ENCODE measurements around the gene SELENOS. TPM values are rescaled to one million over a fixed set of nuclear protein-coding genes. Genes with fewer than 3 reads are reported as not detected.

Gene SELENOS
- total and polyA plus RNA-seq, 12 donors, result 47.7 to 205 (median 81.6) TPM

- Histone ChIP-seq H3K27me3 (no peaks in the 10 kb centered on the region), H3K27ac (peak overlapping the region in 1 of 5 donors; percentile 45), H3K36me3 (replicated peaks in 1 of 2) (peaks cover 0 to 32% of the 10 kb centered on the region in 2 donors), H3K4me1 (replicated peaks in 1 of 2) (no peaks in the 10 kb centered on the region), H3K4me3 (no peak overlapping the region), H3K9me3 (replicated peaks in 1 of 3) (no peaks in the 10 kb centered on the region)
- 51 to 65% (median 59%) methylated on average over 11 to 18 of the region's 18 CpGs for WGBS, 4 donors
- DNase-seq, result peak in 1 of 7 donors; percentile 24
- intact Hi-C loops (cut with DNase I), result loop anchor here in 1 of 2 donors (10.0 kb wide), 1 partner anchor 153 kb away; no protein-coding TSS in a partner anchor
- TF ChIP-seq POLR2A (IDR thresholded peaks at IDR 0.05) (no peak), CTCF (IDR thresholded peaks at IDR 0.05) (no peak)
These were observed 9.8 kb downstream of the SELENOS start for GRCh38 chr15:101267320-101268104.

GRCh38 chr15:101266787-101267186, 10.5 kb downstream of the SELENOS start:
- no peaks in the 10 kb centered on the region for H3K9me3 ChIP-seq (replicated peaks in 1 of 3)
- H3K27me3 ChIP-seq, result no peaks in the 10 kb centered on the region
- TF ChIP-seq CTCF (IDR thresholded peaks at IDR 0.05) (no peak), POLR2A (IDR thresholded peaks at IDR 0.05) (no peak)
- H3K36me3 ChIP-seq (replicated peaks in 1 of 2), result peaks cover 0 to 25% of the 10 kb centered on the region in 2 donors
- WGBS, 4 donors, result 61 to 69% (median 68%) methylated on average over 9 of the region's 9 CpGs
- H3K4me3 ChIP-seq, result no peak overlapping the region
- intact Hi-C loops (cut with DNase I), result loop anchor here in 1 of 2 donors (10.0 kb wide), 1 partner anchor 152 kb away; no protein-coding TSS in a partner anchor
- peak in 1 of 7 donors; percentile 23 for DNase-seq
- H3K4me1 ChIP-seq (replicated peaks in 1 of 2), result no peaks in the 10 kb centered on the region
- H3K27ac ChIP-seq, result peak overlapping the region in 1 of 5 donors; percentile 45

- H3K4me3 ChIP-seq, result no peak overlapping the region
- no peaks in the 10 kb centered on the region for H3K9me3 ChIP-seq (replicated peaks in 1 of 3)
- H3K27ac ChIP-seq, result no peak overlapping the region
- TF ChIP-seq POLR2A (IDR thresholded peaks at IDR 0.05) (no peak), CTCF (IDR thresholded peaks at IDR 0.05) (no peak)
- intact Hi-C loops (cut with DNase I), result loop anchor here in 1 of 2 donors (10.0 kb wide), 1 partner anchor 151 kb away; no protein-coding TSS in a partner anchor
- H3K36me3 ChIP-seq (replicated peaks in 1 of 2), result peaks cover 0 to 18% of the 10 kb centered on the region in 2 donors
- peak in 3 of 7 donors; percentile 28 to 67 (median 34) for DNase-seq
- no peaks in the 10 kb centered on the region for H3K4me1 ChIP-seq (replicated peaks in 1 of 2)
- WGBS, 4 donors, result 41 to 80% (median 54%) methylated on average over 1 to 3 of the region's 3 CpGs
- H3K27me3 ChIP-seq, result no peaks in the 10 kb centered on the region
These were observed 11.3 kb downstream of the SELENOS start for GRCh38 chr15:101266034-101266433.

GRCh38 chr15:101264911-101265641, 12.2 kb downstream of the SELENOS start:
- Histone ChIP-seq H3K36me3 (replicated peaks in 1 of 2) (peaks cover 0 to 8% of the 10 kb centered on the region in 2 donors), H3K4me1 (replicated peaks in 1 of 2) (no peaks in the 10 kb centered on the region), H3K27ac (peak overlapping the region in 2 of 5 donors; percentile 38 to 40), H3K4me3 (no peak overlapping the region), H3K9me3 (replicated peaks in 1 of 3) (no peaks in the 10 kb centered on the region), H3K27me3 (no peaks in the 10 kb centered on the region)
- intact Hi-C loops (cut with DNase I), result loop anchor here in 1 of 2 donors (5.0 to 10.0 kb wide), 2 partner anchors 150 to 248 kb away; no protein-coding TSS in a partner anchor
- 70 to 81% (median 79%) methylated on average over 12 to 17 of the region's 17 CpGs for WGBS, 4 donors
- no peak for TF ChIP-seq POLR2A (IDR thresholded peaks at IDR 0.05)
- TF ChIP-seq CTCF (IDR thresholded peaks at IDR 0.05), result no peak
- peak in 2 of 7 donors; percentile 14 to 24 for DNase-seq

All from adrenal gland (tissue), 12 donors.